ENCODE results near the gene SNAPC5. TPM values are rescaled to one million over a fixed set of nuclear protein-coding genes. Genes with fewer than 3 reads are reported as not detected.
"Not testable (repeated sequence)": the region's sequence is repeated elsewhere in the genome, so short reads cannot be mapped to it uniquely, and the experiment has no call there.

The SNAPC5 gene
- total RNA-seq, 1 experiment from 2014 or later, result 36.4 TPM

GRCh38 chr15:66472176-66472999 lies 25.2 kb downstream of the SNAPC5 start:
- intact Hi-C loops (cut with micrococcal nuclease; ENCODE audit: unreplicated experiment), result no loop called here

GRCh38 chr15:66470825-66471224 lies 26.7 kb downstream of the SNAPC5 start:
- POLR2A ChIA-PET; H3K4me1 ChIP-seq (ENCODE audit: control insufficient read depth, insufficient read depth, low read length); intact Hi-C loops (cut with micrococcal nuclease; ENCODE audit: unreplicated experiment): not testable (repeated sequence)

More at GRCh38 chr15:66472176-66472999, 25.2 kb downstream of the SNAPC5 start:
- Histone ChIP-seq H3K27ac (ENCODE audit: low read length) (no peak overlapping the region), H3K9me3 (ENCODE audit: control insufficient read depth, insufficient read depth, low read depth, low read length) (no peaks in the 10 kb centered on the region), H3K4me3 (ENCODE audit: low read depth in 2 of 2, low read length in 2 of 2) (no peak overlapping the region), H3K27me3 (ENCODE audit: control insufficient read depth, insufficient read depth, low read length) (no peaks in the 10 kb centered on the region), H3K36me3 (ENCODE audit: control insufficient read depth, insufficient read depth, low read length) (no peaks in the 10 kb centered on the region), H3K4me1 (ENCODE audit: control insufficient read depth, insufficient read depth, low read length) (no peaks in the 10 kb centered on the region)
- in situ Hi-C loops (cut with HindIII; ENCODE audit: low pct_unique_long_range_greater_than_20kb, low sequenced_read_pairs), result no loop called here
- ChIA-PET POLR2A (no interaction called here), CTCF (interaction anchor here (0.5 to 0.7 kb wide), 3 partner anchors 155 to 956 kb away, joined by 3 to 4 read pairs (median 4); no protein-coding TSS in a partner anchor)
- 0 out of 2 replicates have a peak, but pooled peaks have one; percentile 57 for ATAC-seq
- DNase-seq (ENCODE audit: low read depth, low spot score), result no peak
- BruUV-seq (replicated peaks), result no TSS peak
- no peak for TF ChIP-seq TCF7L2 (IDR thresholded peaks at IDR 0.05; ENCODE audit: low read depth, low read length)
- TF ChIP-seq POLR2AphosphoS5 (IDR thresholded peaks at IDR 0.05; ENCODE audit: low read depth, low read length), result no peak
- TF ChIP-seq REST (IDR thresholded peaks at IDR 0.05; ENCODE audit: insufficient read depth in 1 of 2, low read depth in 2 of 2, low read length in 1 of 2), result no peak
- no peak for TF ChIP-seq CTCF (IDR thresholded peaks at IDR 0.05)
- TF ChIP-seq SIN3A (IDR thresholded peaks at IDR 0.05; ENCODE audit: borderline replicate concordance, insufficient read depth, low read depth, low read length), result no peak

GRCh38 chr15:66467162-66468040 lies 30.2 kb downstream of the SNAPC5 start:
- POLR2A ChIA-PET, result interaction anchor here (0.6 kb wide), 1 partner anchor 9 kb away, joined by 16 read pairs; no protein-coding TSS in a partner anchor
- ATAC-seq; H3K4me1 ChIP-seq (ENCODE audit: control insufficient read depth, insufficient read depth, low read length); H3K4me3 ChIP-seq (ENCODE audit: low read depth in 2 of 2, low read length in 2 of 2); H3K27ac ChIP-seq (ENCODE audit: low read length); BruUV-seq (replicated peaks); DNase-seq (ENCODE audit: low read depth, low spot score); in situ Hi-C loops (cut with HindIII; ENCODE audit: low pct_unique_long_range_greater_than_20kb, low sequenced_read_pairs); intact Hi-C loops (cut with micrococcal nuclease; ENCODE audit: unreplicated experiment); H3K9me3 ChIP-seq (ENCODE audit: control insufficient read depth, insufficient read depth, low read depth, low read length); H3K36me3 ChIP-seq (ENCODE audit: control insufficient read depth, insufficient read depth, low read length); H3K27me3 ChIP-seq (ENCODE audit: control insufficient read depth, insufficient read depth, low read length): not testable (repeated sequence)
- CTCF ChIA-PET, result interaction anchor here (0.5 kb wide), 1 partner anchor 112 kb away, joined by 3 read pairs; no protein-coding TSS in a partner anchor

More at GRCh38 chr15:66470825-66471224, 26.7 kb downstream of the SNAPC5 start:
- H3K27me3 ChIP-seq (ENCODE audit: control insufficient read depth, insufficient read depth, low read length); ATAC-seq; CTCF ChIA-PET; H3K27ac ChIP-seq (ENCODE audit: low read length); BruUV-seq (replicated peaks); H3K9me3 ChIP-seq (ENCODE audit: control insufficient read depth, insufficient read depth, low read depth, low read length); DNase-seq (ENCODE audit: low read depth, low spot score); H3K36me3 ChIP-seq (ENCODE audit: control insufficient read depth, insufficient read depth, low read length); H3K4me3 ChIP-seq (ENCODE audit: low read depth in 2 of 2, low read length in 2 of 2); in situ Hi-C loops (cut with HindIII; ENCODE audit: low pct_unique_long_range_greater_than_20kb, low sequenced_read_pairs): not testable (repeated sequence)

GRCh38 chr15:66465294-66465693 lies 32.3 kb downstream of the SNAPC5 start:
- POLR2A ChIA-PET; BruUV-seq (replicated peaks); H3K9me3 ChIP-seq (ENCODE audit: control insufficient read depth, insufficient read depth, low read depth, low read length); CTCF ChIA-PET; ATAC-seq; H3K4me3 ChIP-seq (ENCODE audit: low read depth in 2 of 2, low read length in 2 of 2); in situ Hi-C loops (cut with HindIII; ENCODE audit: low pct_unique_long_range_greater_than_20kb, low sequenced_read_pairs); H3K36me3 ChIP-seq (ENCODE audit: control insufficient read depth, insufficient read depth, low read length); H3K27me3 ChIP-seq (ENCODE audit: control insufficient read depth, insufficient read depth, low read length); intact Hi-C loops (cut with micrococcal nuclease; ENCODE audit: unreplicated experiment); H3K4me1 ChIP-seq (ENCODE audit: control insufficient read depth, insufficient read depth, low read length); H3K27ac ChIP-seq (ENCODE audit: low read length); DNase-seq (ENCODE audit: low read depth, low spot score): not testable (repeated sequence)
